Thyroid gland (tissue), 4 donors: ENCODE results near the gene IRAK2. TPM values are rescaled to one million over a fixed set of nuclear protein-coding genes. Genes with fewer than 3 reads are reported as not detected.

Experiments used
- DNase-seq, 2 donors: peaks; one replicate each; pipeline ENCODE4 v3.0.0-alpha.2; 2019
- H3K27ac ChIP-seq, 3 donors: fragments of 200-600 bp; sonication (generic); 1 replicate in 2 of 3; 2 replicates in 1 of 3; pipeline ENCODE4 v1.5.1; 2016 to 2019; ENCODE audit warnings: mild to moderate bottlenecking in 1 of 3, moderate library complexity in 1 of 3
- H3K27me3 ChIP-seq: fragments of 200-600 bp; sonication (generic); one replicate; pipeline ENCODE4 v1.5.1; 2019
- H3K36me3 ChIP-seq, 2 donors: fragments of 200-600 bp; sonication (generic); one replicate each; pipeline ENCODE4 v1.5.1; 2016 to 2019
- H3K4me1 ChIP-seq, 2 donors: fragments of 200-600 bp; sonication (generic); one replicate each; pipeline ENCODE4 v1.5.1; 2017 to 2019
- H3K4me3 ChIP-seq, 3 donors: fragments of 200-600 bp; sonication (generic); replicated peaks in 1 of 3; 1 replicate in 2 of 3; 2 replicates in 1 of 3; pipeline ENCODE4 v1.5.1; 2016; ENCODE audit warnings: mild to moderate bottlenecking in 1 of 3
- H3K9me3 ChIP-seq: fragments of 200-600 bp; sonication (generic); one replicate; pipeline ENCODE4 v1.5.1; 2017
- POLR2A ChIP-seq, 2 donors: fragments of 450-650 bp; IDR thresholded peaks; one replicate each; pipeline ENCODE4 v1.6.1; 2017; ENCODE audit warnings: antibody characterized with exemption in 2 of 2, mild to moderate bottlenecking in 2 of 2, moderate library complexity in 1 of 2
- WGBS, 2 donors: methylation state at CpG; one replicate each; pipeline ENCODE4 v1.1.5; 2017; 5-methylcytosine and 5-hydroxymethylcytosine counted together
- intact Hi-C: fragments of 100-400 bp; cut with DNase I; formaldehyde crosslinking; loops from one replicate; pipeline ENCODE4 v1.15.1; 2023
- total RNA-seq, 4 donors: library from RNA; depleted of rRNA; stranded (reverse); fragments of >200 nt; gene quantifications; one replicate each; pipeline ENCODE4 v1.2.3, GENCODE V29; 2016
- TF ChIP-seq, protein P1 (sequence below), 6 experiments: fragments of 200-600 bp in 3 of 6; fragments of 450-650 bp in 3 of 6; sonication (generic) in 3 of 6; IDR thresholded peaks; one replicate each; pipeline ENCODE4 v1.5.1; 2016 to 2019; ENCODE audit warnings: antibody characterized with exemption in 6 of 6, mild to moderate bottlenecking in 2 of 6, inconsistent platforms in 1 of 6, moderate library complexity in 1 of 6

The IRAK2 gene
- total RNA-seq, 4 donors from 2014 or later = 5.0 to 9.1 (median 7.4) TPM

DNA sequence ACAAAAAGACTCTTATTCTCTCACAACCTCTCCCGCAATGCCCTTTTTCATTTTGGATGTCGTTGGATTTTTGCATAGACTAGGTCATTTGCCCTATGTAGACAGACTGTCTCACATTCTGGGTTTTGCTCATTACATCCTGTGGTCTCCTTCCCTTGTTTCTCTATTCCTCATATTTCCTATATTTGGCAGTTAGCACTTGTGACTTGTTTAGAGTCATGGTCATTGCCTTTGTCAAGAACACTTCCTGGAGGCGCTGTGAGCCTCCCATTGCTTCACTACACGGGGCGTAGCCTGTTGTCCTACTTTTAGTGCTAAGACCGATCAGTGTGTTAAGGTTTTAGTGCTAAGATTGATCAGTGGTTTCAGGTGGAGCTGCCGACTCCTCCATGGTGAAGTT, 67.4 kb downstream of the IRAK2 start:
- no peak overlapping the region for H3K27ac ChIP-seq
- H3K4me1 ChIP-seq = no peaks in the 10 kb centered on the region
- H3K4me3 ChIP-seq = no peak overlapping the region
- H3K36me3 ChIP-seq = peaks cover 4 to 13% of the 10 kb centered on the region in 2 donors
- WGBS, 2 donors = 73 to 86% methylated on average over 7 of the region's 7 CpGs
- no peaks in the 10 kb centered on the region for H3K27me3 ChIP-seq
- DNase-seq = no peak
- intact Hi-C loops = no loop called here
- TF ChIP-seq, protein P1, sequence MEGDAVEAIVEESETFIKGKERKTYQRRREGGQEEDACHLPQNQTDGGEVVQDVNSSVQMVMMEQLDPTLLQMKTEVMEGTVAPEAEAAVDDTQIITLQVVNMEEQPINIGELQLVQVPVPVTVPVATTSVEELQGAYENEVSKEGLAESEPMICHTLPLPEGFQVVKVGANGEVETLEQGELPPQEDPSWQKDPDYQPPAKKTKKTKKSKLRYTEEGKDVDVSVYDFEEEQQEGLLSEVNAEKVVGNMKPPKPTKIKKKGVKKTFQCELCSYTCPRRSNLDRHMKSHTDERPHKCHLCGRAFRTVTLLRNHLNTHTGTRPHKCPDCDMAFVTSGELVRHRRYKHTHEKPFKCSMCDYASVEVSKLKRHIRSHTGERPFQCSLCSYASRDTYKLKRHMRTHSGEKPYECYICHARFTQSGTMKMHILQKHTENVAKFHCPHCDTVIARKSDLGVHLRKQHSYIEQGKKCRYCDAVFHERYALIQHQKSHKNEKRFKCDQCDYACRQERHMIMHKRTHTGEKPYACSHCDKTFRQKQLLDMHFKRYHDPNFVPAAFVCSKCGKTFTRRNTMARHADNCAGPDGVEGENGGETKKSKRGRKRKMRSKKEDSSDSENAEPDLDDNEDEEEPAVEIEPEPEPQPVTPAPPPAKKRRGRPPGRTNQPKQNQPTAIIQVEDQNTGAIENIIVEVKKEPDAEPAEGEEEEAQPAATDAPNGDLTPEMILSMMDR (IDR thresholded peaks at IDR 0.05) = no peak
- TF ChIP-seq POLR2A (IDR thresholded peaks at IDR 0.05) = no peak
- no peaks in the 10 kb centered on the region for H3K9me3 ChIP-seq

DNA sequence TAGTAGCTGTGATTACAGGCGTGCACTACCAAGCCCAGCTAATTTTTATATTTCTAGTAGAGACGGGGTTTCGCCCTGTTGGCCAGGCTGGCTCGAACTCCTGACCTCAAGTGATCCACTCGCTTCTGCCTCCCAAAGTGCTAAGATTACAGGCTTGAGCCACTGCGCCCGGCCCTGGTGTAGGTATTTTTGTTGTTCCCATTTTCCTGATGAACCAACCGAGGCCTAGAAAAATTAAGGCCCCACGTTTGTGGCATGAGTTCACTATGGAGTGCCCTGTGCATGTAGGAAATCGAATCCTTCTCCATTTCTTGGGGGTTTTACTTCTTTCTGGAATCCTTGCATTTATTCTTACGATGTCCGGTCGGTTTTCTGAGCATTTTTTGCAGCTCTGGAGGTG, 69.3 kb downstream of the IRAK2 start:
- Histone ChIP-seq H3K4me1 (no peaks in the 10 kb centered on the region), H3K27ac (no peak overlapping the region), H3K4me3 (no peak overlapping the region), H3K27me3 (no peaks in the 10 kb centered on the region), H3K9me3 (no peaks in the 10 kb centered on the region), H3K36me3 (peaks cover 4 to 13% of the 10 kb centered on the region in 2 donors)
- WGBS, 2 donors = 94% methylated on average over 13 of the region's 13 CpGs
- DNase-seq = no peak
- intact Hi-C loops = no loop called here
- TF ChIP-seq, protein P1 (IDR thresholded peaks at IDR 0.05) = no peak
- no peak for TF ChIP-seq POLR2A (IDR thresholded peaks at IDR 0.05)

- H3K4me1 ChIP-seq = no peaks in the 10 kb centered on the region
- H3K9me3 ChIP-seq = no peaks in the 10 kb centered on the region
- intact Hi-C loops = no loop called here
- peaks cover 4 to 13% of the 10 kb centered on the region in 2 donors for H3K36me3 ChIP-seq
- H3K27ac ChIP-seq = no peak overlapping the region
- no peak for DNase-seq
- no peak for TF ChIP-seq POLR2A (IDR thresholded peaks at IDR 0.05)
- TF ChIP-seq, protein P1 (IDR thresholded peaks at IDR 0.05) = no peak
- H3K27me3 ChIP-seq = no peaks in the 10 kb centered on the region
- H3K4me3 ChIP-seq = no peak overlapping the region
- 88 to 90% methylated on average over 33 to 35 of the region's 36 CpGs for WGBS, 2 donors
Observed at GRCh38 chr3:10234526-10235230, 70.0 kb downstream of the IRAK2 start.

- Histone ChIP-seq H3K4me3 (no peak overlapping the region), H3K9me3 (no peaks in the 10 kb centered on the region), H3K36me3 (peaks cover 4 to 13% of the 10 kb centered on the region in 2 donors), H3K4me1 (no peaks in the 10 kb centered on the region), H3K27ac (no peak overlapping the region), H3K27me3 (no peaks in the 10 kb centered on the region)
- 65 to 71% methylated on average over 5 to 6 of the region's 6 CpGs for WGBS, 2 donors
- intact Hi-C loops = no loop called here
- TF ChIP-seq POLR2A (IDR thresholded peaks at IDR 0.05) = no peak
- TF ChIP-seq, protein P1 (IDR thresholded peaks at IDR 0.05) = no peak
- DNase-seq = peak in 1 of 2 donors; percentile 14
Observed at GRCh38 chr3:10235551-10235950, 70.8 kb downstream of the IRAK2 start.

DNA sequence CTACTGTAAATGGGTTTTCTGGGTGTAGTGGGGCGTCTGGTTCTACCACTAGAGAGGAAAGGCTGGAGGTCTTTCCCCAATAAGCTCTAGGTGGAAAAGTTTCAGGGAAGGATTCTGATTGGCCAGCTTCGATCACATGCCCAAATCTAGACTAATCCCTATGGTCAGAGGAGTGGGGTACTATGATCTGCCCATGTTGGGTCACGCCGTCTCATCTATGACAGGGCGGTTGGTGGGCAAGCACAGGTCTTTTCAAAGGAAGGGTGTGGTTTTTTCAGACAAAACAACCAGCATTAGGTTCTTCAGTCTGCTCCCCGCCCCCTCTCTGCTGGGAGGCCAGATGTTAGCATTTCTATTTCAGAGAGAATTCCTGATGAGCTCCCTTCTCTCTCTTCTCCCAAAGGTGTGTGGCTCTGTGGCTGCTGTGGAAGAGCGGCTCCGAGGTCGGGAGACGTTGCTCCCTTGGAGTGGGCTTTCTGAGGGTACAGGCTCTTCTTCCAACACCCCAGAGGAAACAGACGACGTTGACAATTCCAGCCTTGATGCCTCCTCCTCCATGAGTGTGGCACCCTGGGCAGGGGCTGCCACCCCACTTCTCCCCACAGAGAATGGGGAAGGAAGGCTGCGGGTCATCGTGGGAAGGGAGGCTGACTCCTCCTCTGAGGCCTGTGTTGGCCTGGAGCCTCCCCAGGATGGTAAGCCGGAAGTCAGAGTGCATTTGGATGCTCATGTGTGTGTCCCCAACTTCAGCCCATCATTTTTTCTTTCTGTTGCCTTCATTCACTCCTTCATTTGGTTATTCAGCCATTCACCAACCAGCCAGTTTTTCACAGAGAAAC, 73.8 kb downstream of the IRAK2 start:
- no peak overlapping the region for H3K27ac ChIP-seq
- H3K27me3 ChIP-seq = no peaks in the 10 kb centered on the region
- no peaks in the 10 kb centered on the region for H3K9me3 ChIP-seq
- no peaks in the 10 kb centered on the region for H3K4me1 ChIP-seq
- TF ChIP-seq, protein P1 (IDR thresholded peaks at IDR 0.05) = no peak
- no peak for TF ChIP-seq POLR2A (IDR thresholded peaks at IDR 0.05)
- 86 to 88% methylated on average over 15 of the region's 15 CpGs for WGBS, 2 donors
- no peak for DNase-seq
- H3K4me3 ChIP-seq = no peak overlapping the region
- intact Hi-C loops = no loop called here
- peaks cover 4 to 16% of the 10 kb centered on the region in 2 donors for H3K36me3 ChIP-seq
